Hematopoietic multipotent progenitor cell treated with erythropoietin and hydrocortisone succinate and interleukin-3 and kit ligand, for 17 days (in vitro differentiated cells): ENCODE measurements around the gene FBXW12.

Source experiments
- DNase-seq: peaks from one replicate; pipeline ENCODE4 v3.0.0-alpha.2; 2015; ENCODE audit warnings: low spot score

The FBXW12 gene

GRCh38 chr3:48408823-48409281, 36.8 kb downstream of the FBXW12 start:
- DNase-seq: no peak

DNA sequence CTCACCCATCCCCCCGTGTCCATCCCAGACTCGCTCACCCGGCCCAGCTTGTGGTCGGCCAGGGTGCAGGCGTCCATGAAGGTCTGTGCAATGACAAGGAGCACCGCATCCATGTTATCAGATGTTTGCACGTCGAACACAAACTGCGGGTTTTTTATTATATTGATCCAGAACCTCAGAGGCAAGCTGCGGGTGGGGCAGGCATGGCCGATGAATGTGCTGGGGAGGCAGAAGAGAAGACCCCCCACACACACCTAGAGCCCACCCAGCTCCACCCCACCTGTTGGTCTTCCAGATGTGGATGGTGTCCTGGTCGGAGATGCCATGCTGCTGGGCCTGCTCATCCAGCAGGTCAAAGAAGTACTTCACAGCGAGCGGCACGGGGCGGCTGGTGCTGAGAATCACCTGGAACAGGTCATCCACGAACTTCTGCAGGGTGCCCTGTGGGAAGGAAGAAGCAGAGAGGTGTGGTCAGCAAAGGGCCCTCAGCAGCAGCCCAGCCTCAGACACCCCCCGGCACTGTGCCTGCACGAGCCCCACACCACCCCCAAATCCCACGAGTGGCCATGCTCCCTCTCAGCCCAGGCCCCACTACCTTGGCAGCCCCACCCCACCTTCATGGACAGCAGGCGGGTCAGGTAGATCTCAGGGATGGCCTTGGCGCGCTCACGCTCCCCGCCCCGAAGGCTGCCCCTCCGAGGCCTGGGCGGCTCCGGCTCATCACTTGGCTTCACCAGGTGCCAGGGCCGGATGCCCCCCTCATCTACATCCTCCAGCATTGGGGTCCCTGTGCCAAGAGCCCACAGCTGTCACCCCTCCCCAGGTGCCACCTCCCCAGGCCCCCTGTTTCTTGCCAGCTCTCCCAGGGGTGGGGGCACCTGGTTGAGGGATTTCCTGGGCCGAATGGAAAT, 37.5 kb downstream of the FBXW12 start:
- no peak for DNase-seq

- no peak for DNase-seq
Observed at GRCh38 chr3:48410205-48411040, 38.4 kb downstream of the FBXW12 start.

DNA sequence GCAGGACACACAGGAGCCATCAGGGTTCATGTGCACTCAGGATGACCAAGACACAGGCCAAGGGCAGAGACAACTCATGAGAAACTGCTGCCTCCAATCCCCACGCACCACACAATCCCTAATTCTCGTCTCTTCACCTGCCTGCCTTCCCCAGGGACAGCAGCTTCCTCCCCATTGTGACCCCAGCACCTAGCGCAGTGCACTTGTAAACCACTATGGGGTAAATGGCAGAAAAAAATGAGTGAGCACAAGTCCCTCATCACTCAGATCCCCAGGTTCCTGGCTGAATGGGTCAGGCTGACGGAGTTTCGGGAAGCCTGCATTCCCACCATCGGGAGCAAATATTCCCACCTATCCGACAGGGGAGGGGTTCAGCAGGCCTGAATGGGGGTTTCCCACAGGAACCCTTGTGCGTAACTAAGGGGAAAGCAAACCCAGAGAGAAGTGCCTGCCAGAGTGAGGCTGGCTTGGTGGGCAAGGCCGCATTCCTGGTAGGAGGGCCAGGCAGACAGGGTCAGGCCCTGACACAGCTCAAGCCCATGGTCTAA, 39.1 kb downstream of the FBXW12 start:
- DNase-seq: no peak

DNA sequence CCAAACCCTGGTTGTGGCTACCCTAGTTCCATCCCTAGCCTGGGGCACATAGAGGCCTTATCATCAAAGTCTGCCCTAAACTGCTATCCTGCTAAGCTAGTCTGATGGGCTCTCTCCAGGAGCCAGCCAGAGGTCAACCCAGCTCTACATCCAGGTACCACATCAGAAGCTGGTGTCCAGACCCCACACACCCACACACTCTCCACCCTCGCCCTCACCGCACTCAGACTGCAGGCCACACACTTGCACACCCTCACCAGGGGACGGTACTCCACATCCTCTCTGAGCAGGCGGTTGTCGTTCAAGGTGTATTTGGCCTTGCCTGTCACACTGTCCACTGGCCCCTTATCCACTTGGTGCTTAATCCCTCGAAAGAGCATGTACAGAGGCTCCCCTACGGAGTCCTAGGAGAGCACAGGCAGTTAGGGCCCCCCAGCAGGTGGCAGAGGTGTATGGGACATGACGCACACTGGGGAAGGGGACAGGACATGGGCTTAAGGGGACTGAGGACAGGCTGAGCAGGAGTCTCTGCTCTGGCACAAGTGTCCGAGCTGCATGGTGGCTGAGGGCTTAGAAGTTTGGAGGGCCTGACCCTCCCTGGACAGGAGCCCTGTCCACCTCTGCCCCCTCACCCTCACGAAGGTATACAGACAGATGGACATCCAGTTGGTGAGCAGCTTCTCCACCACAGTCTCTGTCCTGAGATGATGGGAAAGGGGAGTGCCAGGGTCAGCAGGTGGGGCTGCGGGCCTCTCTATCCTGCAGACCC, 39.8 kb downstream of the FBXW12 start:
- DNase-seq: no peak

- no peak for DNase-seq
Observed at GRCh38 chr3:48412375-48413001, 40.5 kb downstream of the FBXW12 start.

DNA sequence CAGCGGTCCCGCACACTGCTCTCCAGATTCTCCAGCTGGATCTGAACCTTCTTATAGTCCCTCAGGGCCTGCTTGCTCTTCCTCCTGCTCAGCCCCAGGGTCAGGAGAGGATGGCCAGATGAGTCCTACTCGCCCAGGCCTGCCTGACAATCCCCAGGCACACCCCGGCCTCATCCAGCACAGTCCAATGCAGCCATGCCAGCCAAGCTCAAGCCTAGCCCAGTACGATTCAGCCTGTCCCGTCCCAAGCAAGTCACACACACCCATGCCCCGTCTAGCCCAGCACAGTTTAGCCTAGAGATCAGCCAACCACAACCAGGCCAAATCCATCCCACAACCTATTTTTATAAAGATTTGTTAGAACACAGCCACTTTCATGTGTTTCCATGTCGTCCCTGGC, 41.1 kb downstream of the FBXW12 start:
- no peak for DNase-seq

DNA sequence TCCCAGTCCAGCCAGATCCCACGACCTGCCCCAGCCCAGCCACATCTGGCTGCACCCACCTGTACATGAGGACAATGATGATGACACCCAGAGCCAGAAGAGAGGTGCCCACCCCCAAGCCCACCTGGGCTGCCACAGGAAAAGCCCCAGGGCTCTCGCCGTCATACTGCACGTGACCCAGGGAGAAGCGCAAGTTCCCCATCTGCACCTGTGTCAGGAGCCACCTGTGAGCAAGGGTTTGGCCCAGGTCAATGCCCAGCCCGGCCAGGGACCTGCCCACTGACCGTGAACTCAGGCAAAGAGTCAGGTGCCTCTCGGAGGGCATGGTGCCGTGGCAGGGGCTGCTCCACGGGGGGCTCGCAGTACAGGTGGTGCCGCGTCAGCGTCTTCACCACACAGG, 41.6 kb downstream of the FBXW12 start:
- no peak for DNase-seq

GRCh38 chr3:48414376-48415250, 42.6 kb downstream of the FBXW12 start:
- DNase-seq: no peak

- no peak for DNase-seq
Observed at GRCh38 chr3:48415251-48415953, 43.4 kb downstream of the FBXW12 start.

GRCh38 chr3:48416091-48416505, 44.1 kb downstream of the FBXW12 start:
- no peak for DNase-seq

GRCh38 chr3:48416546-48416945, 44.5 kb downstream of the FBXW12 start:
- no peak for DNase-seq

- no peak for DNase-seq
Observed at GRCh38 chr3:48417529-48418108, 45.6 kb downstream of the FBXW12 start.

GRCh38 chr3:48418140-48418539, 46.1 kb downstream of the FBXW12 start:
- DNase-seq: no peak

GRCh38 chr3:48418651-48419050, 46.6 kb downstream of the FBXW12 start:
- no peak for DNase-seq

DNA sequence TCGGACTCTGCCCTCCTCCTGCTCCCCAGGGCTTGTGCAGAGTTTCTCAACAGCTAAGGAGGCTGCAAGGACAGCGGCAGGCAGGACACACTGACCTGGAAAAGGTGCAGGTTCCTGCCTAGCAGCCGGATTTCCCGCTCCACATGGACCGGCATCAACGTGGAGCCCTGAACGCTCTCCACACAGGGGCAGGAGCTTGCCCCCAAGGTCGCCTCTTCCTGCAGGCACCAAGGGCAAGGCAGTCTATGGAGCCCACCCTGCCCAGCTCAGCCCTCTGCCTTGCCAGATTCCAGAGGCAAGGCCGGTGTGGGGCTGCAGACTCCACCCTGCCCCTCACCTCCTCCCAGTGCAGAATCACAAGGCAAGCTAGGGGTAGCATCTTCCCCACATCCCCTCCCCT, 47.1 kb downstream of the FBXW12 start:
- DNase-seq: no peak

DNA sequence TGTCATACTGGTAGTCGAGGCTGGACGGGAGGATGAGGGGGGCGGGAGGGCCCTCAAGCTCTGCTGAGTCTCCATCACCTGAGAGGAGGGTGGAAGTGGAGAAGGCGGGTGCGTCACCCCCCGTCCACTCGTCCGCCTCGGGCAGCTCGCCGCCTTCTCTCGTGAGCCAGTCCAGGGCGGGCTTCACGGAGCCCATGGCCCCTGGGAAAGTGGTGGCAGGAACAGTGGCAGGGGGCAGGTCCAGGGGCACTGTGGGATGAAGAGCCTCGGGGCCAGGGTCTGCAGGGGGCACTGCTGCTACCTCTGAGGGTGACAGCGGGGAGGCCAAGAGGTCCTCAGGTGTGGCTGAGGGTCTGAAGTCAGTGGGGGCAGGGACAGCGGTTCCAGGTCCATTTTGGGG, 47.6 kb downstream of the FBXW12 start:
- DNase-seq: no peak

DNA sequence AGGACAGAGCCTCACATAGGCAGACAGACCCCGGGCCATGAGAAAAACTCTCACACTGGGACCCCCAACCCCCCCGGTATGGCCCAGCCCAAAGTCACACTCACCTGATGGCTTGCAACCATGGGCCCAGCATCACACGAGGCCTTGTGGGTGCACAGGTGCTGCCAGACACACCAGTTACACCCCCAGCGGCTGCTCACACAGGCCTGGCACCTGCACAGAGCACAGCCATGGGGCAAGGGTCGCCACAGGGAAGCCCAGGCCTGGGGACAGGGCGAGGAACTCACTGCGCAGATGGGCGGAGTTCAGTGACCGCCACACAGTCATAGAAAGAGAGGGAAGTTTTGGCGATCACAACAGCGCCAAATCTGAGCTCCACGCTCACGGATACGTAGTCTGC, 48.5 kb downstream of the FBXW12 start:
- DNase-seq: no peak

DNA sequence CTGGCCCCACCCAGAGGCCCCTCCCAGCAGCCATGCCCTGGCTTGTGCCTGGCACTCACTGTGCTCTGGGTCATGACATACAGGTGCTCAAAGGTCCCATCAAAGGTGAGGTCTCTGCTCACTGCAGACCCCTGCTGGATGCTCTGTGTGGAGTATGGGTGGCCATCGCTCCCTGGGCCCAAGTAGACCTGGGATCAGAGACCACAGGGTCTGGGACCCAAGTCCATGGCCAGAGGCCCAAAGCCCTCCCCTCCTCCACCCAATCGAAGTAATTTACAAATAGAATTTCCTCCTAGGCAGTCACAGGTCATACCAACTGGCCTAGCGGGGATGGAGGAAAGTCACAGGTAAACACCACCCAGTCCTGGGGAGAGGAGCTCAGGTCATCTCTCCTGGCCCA, 50.3 kb downstream of the FBXW12 start:
- no peak for DNase-seq
